ENCODE results near the gene GRID1. TPM values are rescaled to one million over a fixed set of nuclear protein-coding genes. Genes with fewer than 3 reads are reported as not detected.

GRID1 gene
- total RNA-seq, 1 donor from 2014 or later: not detected

DNA sequence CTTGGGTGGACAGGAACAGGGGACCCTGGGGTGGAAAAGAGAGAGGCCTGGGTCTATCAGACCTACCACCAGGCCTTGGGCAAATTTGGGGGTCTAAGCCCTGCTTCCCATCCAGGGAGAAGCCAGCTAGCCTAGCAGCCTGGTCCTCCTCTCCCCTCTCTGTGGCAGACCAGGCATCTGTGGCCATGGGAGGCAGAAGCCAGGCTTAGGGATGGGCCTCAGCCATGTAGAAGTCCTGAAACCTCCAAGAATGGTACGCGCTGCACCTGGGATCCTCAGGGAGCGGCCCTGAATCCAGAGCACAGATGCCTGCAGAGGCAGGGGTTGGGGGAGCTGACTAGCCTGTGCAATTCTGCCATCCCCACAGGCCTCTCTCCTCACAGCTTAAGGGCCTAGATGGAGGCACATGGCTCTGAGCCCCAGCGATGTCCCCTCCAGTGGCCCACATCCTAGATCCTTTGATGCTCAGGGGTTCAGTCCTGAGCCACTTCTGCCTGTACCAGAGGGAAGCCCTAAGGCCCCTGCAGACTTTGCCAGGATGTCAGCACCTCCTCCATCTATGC, 21.2 kb downstream of the GRID1 start:
- no peak overlapping the region for H3K4me3 Mint-ChIP-seq
- CTCF ChIA-PET: no interaction called here
- ATAC-seq (ENCODE audit: low read depth): no peak

DNA sequence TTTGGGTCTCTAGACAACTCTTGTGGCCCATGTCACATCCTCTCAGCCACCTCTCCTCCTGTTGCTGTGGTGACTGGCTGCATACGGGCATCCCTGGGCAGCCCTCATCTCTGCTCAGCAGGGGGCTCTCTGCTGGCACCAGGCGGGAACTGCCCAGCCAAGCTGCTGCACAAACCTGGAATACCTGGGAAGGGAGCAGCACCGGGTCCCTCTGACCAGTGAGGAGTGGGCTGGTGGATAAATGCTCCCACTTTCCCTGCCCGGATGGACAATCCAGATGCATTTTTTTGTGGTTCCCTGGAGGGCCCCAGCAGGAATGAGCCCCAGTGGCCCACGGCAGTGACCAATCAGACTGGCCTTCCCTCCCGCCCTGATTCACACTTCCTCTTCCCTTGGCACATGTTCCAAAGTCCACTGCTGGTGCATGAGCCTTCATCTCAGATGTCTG, 21.9 kb downstream of the GRID1 start:
- Mint-ChIP-seq H3K27ac (no peak overlapping the region), H3K4me1 (no peaks in the 10 kb centered on the region), H3K4me3 (no peak overlapping the region), H3K27me3 (peaks cover 7% of the 10 kb centered on the region), H3K36me3 (ENCODE audit: low read depth) (no peaks in the 10 kb centered on the region), H3K9me3 (no peaks in the 10 kb centered on the region)
- ChIA-PET POLR2A (no interaction called here), CTCF (no interaction called here)
- ATAC-seq (ENCODE audit: low read depth) (no peak), DNase-seq (peak; percentile 7)
- intact Hi-C loops (cut with micrococcal nuclease): no loop called here
- TF ChIP-seq, protein P1, sequence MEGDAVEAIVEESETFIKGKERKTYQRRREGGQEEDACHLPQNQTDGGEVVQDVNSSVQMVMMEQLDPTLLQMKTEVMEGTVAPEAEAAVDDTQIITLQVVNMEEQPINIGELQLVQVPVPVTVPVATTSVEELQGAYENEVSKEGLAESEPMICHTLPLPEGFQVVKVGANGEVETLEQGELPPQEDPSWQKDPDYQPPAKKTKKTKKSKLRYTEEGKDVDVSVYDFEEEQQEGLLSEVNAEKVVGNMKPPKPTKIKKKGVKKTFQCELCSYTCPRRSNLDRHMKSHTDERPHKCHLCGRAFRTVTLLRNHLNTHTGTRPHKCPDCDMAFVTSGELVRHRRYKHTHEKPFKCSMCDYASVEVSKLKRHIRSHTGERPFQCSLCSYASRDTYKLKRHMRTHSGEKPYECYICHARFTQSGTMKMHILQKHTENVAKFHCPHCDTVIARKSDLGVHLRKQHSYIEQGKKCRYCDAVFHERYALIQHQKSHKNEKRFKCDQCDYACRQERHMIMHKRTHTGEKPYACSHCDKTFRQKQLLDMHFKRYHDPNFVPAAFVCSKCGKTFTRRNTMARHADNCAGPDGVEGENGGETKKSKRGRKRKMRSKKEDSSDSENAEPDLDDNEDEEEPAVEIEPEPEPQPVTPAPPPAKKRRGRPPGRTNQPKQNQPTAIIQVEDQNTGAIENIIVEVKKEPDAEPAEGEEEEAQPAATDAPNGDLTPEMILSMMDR (IDR thresholded peaks at IDR 0.05): no peak

More for the DNA sequence above, 21.2 kb downstream of the GRID1 start:
- Mint-ChIP-seq H3K36me3 (ENCODE audit: low read depth) (no peaks in the 10 kb centered on the region), H3K4me1 (no peaks in the 10 kb centered on the region), H3K9me3 (no peaks in the 10 kb centered on the region), H3K27me3 (peaks cover 12% of the 10 kb centered on the region), H3K27ac (no peak overlapping the region)
- POLR2A ChIA-PET: no interaction called here
- TF ChIP-seq, protein P1 (IDR thresholded peaks at IDR 0.05): no peak
- peak; percentile 7 for DNase-seq
- intact Hi-C loops (cut with micrococcal nuclease): no loop called here

DNA sequence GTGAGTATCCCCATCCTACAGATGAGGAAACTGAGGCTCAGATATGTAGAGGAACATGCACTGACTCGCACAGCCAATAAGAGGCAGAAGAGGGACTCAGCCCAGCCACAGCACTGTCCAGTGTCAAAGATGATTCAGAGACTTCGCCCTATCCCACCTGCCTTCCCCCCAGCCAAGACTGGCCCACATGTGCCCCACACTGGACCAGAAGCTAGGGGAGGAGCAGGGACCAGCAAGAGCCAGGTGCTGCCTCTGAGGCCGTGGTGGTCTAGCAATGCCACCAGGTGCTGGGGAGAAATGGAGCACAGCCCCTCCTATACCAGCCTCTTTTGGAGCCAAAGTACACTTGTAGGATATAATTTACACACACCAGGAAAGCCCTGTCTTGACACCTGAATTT, 22.3 kb downstream of the GRID1 start:
- TF ChIP-seq, protein P1 (IDR thresholded peaks at IDR 0.05): no peak
- H3K36me3 Mint-ChIP-seq (ENCODE audit: low read depth): no peaks in the 10 kb centered on the region
- no peak for DNase-seq

DNA sequence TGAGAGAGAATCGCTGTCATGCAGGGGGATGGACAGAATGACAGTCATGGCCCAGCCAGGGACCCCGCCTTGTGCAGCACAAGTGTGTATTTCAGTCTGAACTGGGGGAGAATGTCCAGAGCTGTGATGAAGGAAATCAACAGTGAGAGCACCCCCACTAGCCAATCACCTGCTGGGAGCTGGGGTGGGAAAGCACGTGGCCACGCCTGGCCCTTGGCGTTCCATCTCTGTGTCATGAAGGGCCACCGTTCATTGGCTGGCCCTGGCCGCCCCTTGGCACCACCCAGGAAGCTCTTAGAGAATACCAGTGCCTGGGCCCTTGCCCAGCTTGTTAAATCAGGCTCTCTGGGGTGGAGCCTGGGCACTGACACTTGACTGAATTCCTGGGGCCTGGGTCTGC, 22.8 kb downstream of the GRID1 start:
- Mint-ChIP-seq H3K4me3 (no peak overlapping the region), H3K36me3 (ENCODE audit: low read depth) (no peaks in the 10 kb centered on the region), H3K4me1 (no peaks in the 10 kb centered on the region), H3K27ac (no peak overlapping the region), H3K27me3 (peaks cover 4% of the 10 kb centered on the region), H3K9me3 (no peaks in the 10 kb centered on the region)
- ChIA-PET POLR2A (no interaction called here), CTCF (no interaction called here)
- ATAC-seq (ENCODE audit: low read depth) (no peak), DNase-seq (no peak)
- TF ChIP-seq, protein P1 (IDR thresholded peaks at IDR 0.05): no peak
- intact Hi-C loops (cut with micrococcal nuclease): no loop called here

More for the DNA sequence above, 22.3 kb downstream of the GRID1 start:
- ChIA-PET POLR2A (no interaction called here), CTCF (no interaction called here)
- H3K9me3 Mint-ChIP-seq: no peaks in the 10 kb centered on the region
- no peaks in the 10 kb centered on the region for H3K4me1 Mint-ChIP-seq
- H3K27ac Mint-ChIP-seq: no peak overlapping the region
- H3K27me3 Mint-ChIP-seq: peaks cover 4% of the 10 kb centered on the region
- intact Hi-C loops (cut with micrococcal nuclease): no loop called here
- H3K4me3 Mint-ChIP-seq: no peak overlapping the region
- no peak for ATAC-seq (ENCODE audit: low read depth)

DNA sequence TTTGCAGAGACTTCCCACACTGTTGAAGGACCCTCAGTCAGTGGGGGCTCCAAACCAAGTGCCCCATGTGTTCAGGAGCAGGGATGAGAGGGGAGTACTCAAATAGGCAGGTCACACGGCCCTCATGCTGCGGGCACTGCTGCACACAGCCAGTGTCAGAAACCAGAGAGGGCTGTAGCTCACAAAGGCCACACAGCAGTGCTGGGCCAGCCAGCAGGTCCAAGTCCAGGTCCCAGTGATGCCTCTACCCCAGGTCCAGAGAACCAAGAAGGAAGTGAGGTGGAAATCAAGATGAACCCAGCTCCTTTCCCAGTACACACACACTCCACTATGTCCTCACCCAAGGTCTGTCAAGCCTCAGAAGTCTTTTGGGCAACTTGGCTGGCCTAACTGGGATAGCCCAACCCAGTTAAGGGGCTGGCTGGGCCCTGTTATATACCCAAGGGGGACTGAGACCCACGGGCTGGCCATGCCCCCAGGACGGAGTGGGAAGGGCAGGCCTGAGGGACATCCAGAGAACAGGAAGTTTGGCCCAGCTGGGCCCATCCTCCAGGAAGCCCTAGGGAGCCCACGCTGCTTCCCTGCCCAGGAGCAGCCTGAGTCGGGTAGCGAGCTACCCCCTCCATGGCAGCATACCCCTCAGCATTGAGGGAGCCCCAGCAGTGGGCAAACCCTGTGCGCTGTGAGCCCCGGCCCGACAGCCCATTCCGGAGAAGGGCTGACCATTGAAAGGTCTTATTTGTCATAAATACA, 24.3 kb downstream of the GRID1 start:
- TF ChIP-seq, protein P1 (IDR thresholded peaks at IDR 0.05): no peak
- no peak overlapping the region for H3K4me3 Mint-ChIP-seq
- DNase-seq (peak; percentile 8), ATAC-seq (ENCODE audit: low read depth) (no peak)
- H3K4me1 Mint-ChIP-seq: no peaks in the 10 kb centered on the region
- H3K27me3 Mint-ChIP-seq: peaks cover 2% of the 10 kb centered on the region
- CTCF ChIA-PET: no interaction called here
- intact Hi-C loops (cut with micrococcal nuclease): no loop called here
- H3K27ac Mint-ChIP-seq: no peak overlapping the region
- POLR2A ChIA-PET: no interaction called here
- H3K36me3 Mint-ChIP-seq (ENCODE audit: low read depth): no peaks in the 10 kb centered on the region
- peaks cover 3% of the 10 kb centered on the region for H3K9me3 Mint-ChIP-seq

Data from activated B cell treated with CpG ODN at 0.5 μM for 24 hours (primary cell).